ENCODE results near the gene PDZD11.

GRCh38 chrX:70279081-70279480, 10.6 kb downstream of the PDZD11 start:
- no peak for TF ChIP-seq ZBTB21 (tag by site-specific recombination; IDR thresholded peaks at IDR 0.05)
- TF ChIP-seq, protein P1, sequence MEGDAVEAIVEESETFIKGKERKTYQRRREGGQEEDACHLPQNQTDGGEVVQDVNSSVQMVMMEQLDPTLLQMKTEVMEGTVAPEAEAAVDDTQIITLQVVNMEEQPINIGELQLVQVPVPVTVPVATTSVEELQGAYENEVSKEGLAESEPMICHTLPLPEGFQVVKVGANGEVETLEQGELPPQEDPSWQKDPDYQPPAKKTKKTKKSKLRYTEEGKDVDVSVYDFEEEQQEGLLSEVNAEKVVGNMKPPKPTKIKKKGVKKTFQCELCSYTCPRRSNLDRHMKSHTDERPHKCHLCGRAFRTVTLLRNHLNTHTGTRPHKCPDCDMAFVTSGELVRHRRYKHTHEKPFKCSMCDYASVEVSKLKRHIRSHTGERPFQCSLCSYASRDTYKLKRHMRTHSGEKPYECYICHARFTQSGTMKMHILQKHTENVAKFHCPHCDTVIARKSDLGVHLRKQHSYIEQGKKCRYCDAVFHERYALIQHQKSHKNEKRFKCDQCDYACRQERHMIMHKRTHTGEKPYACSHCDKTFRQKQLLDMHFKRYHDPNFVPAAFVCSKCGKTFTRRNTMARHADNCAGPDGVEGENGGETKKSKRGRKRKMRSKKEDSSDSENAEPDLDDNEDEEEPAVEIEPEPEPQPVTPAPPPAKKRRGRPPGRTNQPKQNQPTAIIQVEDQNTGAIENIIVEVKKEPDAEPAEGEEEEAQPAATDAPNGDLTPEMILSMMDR (tag by site-specific recombination; IDR thresholded peaks at IDR 0.05) = no peak
